Endometrial microvascular endothelial cells (primary cell): ENCODE results near the gene DNM2. TPM values are rescaled to one million over a fixed set of nuclear protein-coding genes. Genes with fewer than 3 reads are reported as not detected.
"Not testable (repeated sequence)": the region's sequence is repeated elsewhere in the genome, so short reads cannot be mapped to it uniquely, and the experiment has no call there.

Experiments used
- in situ Hi-C: cut with HindIII; loops from 2 replicates; pipeline ENCODE4 v1.10.0; 2017; ENCODE audit warnings: low sequenced_read_pairs, low pct_unique_long_range_greater_than_20kb; ENCODE audit errors: inconsistent ontology term
- total RNA-seq: library from RNA; depleted of rRNA; stranded (reverse); fragments of >200 nt; gene quantifications from one replicate; pipeline ENCODE4 v1.2.3, GENCODE V29; 2015; ENCODE audit errors: inconsistent ontology term

DNM2 gene
- total RNA-seq, 1 donor from 2014 or later = 110 TPM

GRCh38 chr19:10718205-10719196 is 622 bp downstream of the DNM2 start:
- in situ Hi-C loops = no loop called here

DNA sequence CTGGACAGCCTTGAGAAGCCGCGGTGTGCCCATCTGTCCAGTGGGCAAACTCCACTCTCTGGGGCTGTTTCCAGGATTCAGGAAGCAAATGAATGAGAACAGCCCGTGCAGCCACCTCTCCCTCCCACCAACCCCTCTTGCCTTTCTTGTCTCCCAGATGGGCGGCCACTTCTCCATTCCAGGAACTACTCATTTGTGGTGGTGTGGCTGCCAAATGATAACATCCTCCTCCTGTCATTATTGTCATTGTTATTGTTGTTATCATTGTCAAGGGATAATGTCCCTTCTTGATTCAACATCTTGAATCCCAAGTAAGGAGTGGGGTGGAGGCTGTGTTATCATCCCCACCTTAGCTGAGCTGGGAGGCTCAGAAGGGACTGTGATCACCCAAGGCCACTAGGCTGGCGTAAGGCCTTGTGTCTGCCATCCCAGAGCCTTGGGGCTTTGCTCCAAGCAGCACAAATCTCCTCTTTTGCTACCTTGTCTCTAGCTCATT is 1.6 kb downstream of the DNM2 start:
- in situ Hi-C loops = no loop called here

DNA sequence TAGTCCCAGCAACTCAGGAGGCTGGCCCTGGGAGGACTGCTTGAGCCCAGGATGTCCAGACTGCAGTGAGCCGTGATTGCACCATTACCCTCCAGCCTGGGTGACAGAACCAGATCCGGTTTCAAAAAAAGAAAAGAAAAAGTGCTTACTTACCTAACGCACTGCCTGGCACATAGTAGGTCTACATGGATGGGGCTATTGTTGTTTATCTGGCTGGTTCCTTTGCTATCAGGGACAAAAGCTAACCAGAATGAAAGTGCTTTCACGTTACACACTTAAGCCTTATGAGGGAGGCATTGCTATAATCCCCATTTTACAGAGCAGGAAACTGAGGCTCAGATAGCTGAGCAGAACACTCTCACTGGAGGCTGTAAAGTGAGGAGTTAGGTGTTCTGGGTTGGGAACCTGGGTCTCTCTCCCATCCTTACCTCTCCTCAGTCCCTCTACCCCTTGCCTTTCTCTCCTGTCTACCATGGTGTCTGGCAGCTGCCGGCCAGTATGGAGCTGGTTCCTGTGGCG is 2.8 kb downstream of the DNM2 start:
- in situ Hi-C loops = no loop called here

DNA sequence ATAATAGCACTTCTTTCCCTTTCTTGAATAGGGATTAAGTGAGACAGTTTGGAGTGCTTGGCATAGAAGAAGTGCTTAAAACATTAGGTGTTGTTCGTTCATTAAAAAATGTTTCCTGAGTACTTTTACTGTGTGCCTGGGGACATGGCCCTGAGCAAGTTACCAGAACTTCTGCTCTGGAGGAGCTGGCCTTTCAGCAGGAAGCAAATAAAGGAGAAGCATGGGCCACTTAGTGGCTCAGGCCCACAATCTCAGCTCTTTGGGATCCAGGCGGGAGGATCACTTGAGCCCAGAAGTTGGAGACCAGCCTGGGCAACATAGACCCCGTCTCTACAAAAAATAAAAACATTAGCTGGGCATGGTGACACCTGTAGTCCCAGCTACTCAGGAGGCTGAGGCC is 5.7 kb downstream of the DNM2 start:
- in situ Hi-C loops = no loop called here

- in situ Hi-C loops = no loop called here
These were observed 6.7 kb downstream of the DNM2 start for GRCh38 chr19:10724573-10725071.

DNA sequence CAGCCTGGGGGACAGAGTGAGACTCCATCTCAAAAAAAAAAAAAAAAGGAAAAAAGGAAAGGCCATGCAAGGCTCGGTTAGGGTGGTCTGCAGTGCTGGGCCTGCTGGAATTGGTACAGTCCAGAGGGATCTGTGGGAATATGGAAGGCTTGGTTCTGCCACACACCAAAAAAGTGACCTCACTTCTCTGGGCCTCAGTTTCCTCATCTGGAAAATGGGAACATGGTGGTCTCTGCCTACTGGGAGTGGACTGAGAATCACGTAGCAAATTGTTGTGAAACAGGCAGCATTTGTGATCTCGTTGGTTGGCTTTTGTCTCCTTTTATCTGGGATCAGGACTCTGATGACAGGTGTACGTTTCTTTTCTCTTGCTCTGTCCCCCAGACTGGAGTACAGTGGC is 7.5 kb downstream of the DNM2 start:
- in situ Hi-C loops = no loop called here

- in situ Hi-C loops = no loop called here
These were observed 8.4 kb downstream of the DNM2 start for GRCh38 chr19:10726268-10726667.

DNA sequence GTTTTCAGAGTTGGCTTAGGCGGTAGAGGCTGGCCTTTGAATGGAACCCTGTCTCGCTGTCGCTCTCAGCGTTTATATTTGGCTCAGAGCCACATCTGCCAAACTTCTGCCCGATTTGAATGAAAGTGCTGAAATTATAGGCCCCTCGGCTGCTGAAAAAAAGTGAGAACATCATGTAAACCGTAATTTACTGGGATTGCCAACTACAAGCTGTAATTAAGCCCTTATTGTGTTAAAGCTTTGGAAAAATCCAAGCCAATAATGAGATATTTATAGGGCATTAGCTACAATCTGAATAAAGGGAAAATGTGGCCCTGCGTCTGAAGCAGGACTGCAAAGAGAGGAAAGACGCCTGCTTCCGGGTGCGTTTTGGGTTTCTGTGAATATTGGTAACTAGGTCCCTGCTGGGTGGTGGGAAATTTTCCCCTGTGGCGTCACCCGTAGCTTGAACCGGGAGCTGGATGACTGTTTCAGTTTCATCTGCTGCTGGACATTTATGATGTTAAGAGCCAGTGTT is 9.9 kb downstream of the DNM2 start:
- in situ Hi-C loops = no loop called here

GRCh38 chr19:10729411-10729810 is 11.5 kb downstream of the DNM2 start:
- in situ Hi-C loops = no loop called here

- in situ Hi-C loops = no loop called here
These were observed 13.1 kb downstream of the DNM2 start for GRCh38 chr19:10730932-10731331.

DNA sequence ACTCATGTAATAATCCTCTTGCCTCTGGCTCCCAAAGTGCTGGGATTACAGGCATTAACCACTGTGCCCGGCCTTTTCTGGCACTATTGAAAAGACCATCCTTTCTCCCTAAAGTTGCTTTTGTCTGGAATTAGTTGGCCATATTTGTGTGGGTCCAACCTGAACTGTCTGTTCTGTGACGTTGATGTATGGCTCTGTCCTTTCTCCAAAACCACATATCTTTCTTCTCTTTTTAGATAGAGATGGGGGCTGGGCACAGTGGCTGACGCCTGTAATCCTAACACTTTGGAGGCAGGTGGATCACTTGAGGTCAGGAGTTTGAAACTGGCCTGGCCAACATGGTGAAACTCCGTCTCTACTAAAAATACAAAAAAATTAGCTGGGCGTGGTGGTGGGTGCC is 17.9 kb downstream of the DNM2 start:
- in situ Hi-C loops = no loop called here

- in situ Hi-C loops = no loop called here
These were observed 18.3 kb downstream of the DNM2 start for GRCh38 chr19:10736189-10736588.

DNA sequence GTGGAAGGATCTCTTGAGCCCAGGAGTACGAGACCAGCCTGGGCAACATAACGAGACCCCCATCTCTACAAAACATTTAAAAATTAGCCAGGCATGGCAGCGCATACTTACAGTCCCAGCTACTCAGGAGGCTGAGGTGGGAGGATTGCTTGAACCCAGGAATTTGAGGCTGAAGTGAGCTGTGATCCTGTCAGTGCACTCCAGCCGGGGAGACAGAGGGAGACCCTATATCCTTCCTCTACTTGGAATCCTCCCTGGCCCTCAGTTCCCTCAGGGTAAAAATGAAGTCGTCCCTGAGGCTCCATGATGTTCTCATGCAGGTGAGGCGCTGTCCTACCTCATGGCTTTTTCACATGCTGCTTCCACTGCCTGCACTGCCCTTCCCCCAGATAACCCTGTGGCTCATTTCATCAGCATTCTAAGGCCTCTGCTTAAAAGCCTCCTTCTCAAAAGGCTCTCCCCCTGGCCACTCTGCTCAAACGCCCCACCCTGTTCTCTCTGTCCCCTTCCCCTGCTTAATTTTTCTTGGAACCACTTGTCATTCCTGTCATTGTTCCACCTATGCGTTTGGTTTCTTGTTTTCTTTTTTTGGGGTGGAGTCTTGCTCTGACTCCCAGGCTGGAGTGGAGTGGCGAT is 19.2 kb downstream of the DNM2 start:
- in situ Hi-C loops = no loop called here

DNA sequence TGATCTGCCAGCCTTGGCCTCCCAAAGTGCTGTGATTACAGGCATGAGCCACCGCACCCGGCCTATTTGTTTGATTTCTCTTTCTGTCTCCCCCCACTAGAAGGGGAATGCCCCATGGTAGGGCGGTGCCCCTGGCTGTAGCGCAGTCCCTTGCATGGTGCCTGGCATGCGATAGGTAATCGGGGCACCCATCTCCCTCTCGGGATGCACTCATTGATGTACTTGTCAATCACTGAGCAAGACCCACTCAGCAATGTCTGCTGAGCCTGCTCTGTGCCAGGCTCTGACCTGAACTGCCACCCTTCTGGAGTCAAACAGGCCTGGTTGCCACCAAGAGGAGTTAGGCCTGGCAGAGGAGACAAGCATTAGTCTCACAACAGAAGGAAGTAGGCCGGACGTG is 19.8 kb downstream of the DNM2 start:
- in situ Hi-C loops = no loop called here

GRCh38 chr19:10740798-10741197 is 22.9 kb downstream of the DNM2 start:
- in situ Hi-C loops = no loop called here

GRCh38 chr19:10742476-10742875 is 24.6 kb downstream of the DNM2 start:
- in situ Hi-C loops = no loop called here

DNA sequence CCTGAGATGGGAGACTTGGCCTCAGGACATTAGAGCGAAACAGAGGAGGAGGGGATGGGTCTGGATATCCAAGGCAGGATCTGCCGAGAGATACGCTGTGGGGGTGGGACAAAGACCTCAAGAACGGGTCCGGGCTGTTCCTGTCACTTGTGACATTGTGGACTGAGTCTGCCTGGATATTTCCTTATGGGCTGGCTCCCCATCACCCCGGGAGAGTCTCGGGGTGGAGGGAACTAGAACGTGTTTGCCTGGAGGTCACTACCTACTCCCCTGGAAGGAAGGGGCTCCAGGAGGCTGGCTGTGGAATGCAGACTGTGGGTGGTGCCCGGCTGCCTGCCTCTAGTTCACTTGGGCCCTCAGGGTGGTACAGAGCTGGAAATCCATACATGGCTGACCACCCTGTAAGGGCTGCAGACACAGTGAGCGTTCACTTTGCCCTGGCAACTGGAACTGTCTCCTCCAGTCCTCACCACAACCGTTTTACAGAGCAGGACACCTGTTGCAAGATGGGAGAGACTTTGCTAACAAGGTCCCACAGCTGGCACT is 26.4 kb downstream of the DNM2 start:
- in situ Hi-C loops = no loop called here

DNA sequence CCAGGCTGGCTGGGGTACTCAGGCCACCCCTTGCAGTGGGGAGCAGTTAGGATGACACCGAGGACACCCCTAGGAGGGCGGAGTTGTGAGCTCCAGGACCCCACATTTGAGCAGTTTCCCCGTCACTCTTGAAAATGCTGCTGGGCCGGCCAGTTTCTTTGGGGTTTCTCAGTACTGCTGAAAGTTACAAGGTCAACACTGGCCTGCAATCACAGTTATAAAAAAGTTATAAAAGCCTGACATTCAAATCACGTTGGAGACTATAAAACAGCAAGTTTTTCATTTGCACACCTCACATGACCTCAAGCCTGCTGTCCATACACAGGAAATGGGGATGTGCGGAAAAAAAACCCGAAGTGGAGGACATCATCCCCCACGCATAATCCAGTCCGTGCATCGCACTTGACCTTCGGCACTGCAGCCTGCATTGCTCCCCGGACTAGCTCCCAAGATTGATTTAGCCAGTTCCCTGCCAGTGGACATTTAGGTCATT is 27.0 kb downstream of the DNM2 start:
- in situ Hi-C loops = no loop called here

- in situ Hi-C loops = not testable (repeated sequence)
These were observed 28.6 kb downstream of the DNM2 start for GRCh38 chr19:10746437-10746836.
